Transverse colon (tissue), 4 donors: ENCODE data around the gene LIPA.

Source experiments
- CTCF ChIP-seq, 5 experiments: fragments of 200-600 bp in 3 of 5; fragments of 450-650 bp in 2 of 5; sonication (generic) in 3 of 5; IDR thresholded peaks; 1 replicate in 2 of 5; 2 replicates in 3 of 5; pipeline ENCODE4 v1.5.1; 2016 to 2017; ENCODE audit warnings: antibody characterized with exemption in 5 of 5, inconsistent platforms in 3 of 5, mild to moderate bottlenecking in 2 of 5, moderate library complexity in 1 of 5
- EP300 ChIP-seq: sonication (generic); formaldehyde crosslinking; IDR thresholded peaks from one replicate; pipeline ENCODE4 v1.6.1; 2017; ENCODE audit warnings: antibody characterized with exemption, low read depth
- POLR2A ChIP-seq: fragments of 450-650 bp; IDR thresholded peaks from one replicate; pipeline ENCODE4 v1.6.1; 2016; ENCODE audit warnings: antibody characterized with exemption, mild to moderate bottlenecking, moderate library complexity
- POLR2AphosphoS5 ChIP-seq, 3 donors: sonication (generic); formaldehyde crosslinking; IDR thresholded peaks; one replicate each; pipeline ENCODE4 v1.6.1; 2016; ENCODE audit warnings: antibody characterized with exemption in 3 of 3

- TF ChIP-seq CTCF (IDR thresholded peaks at IDR 0.05) (no peak), POLR2A (no peak), EP300 (no peak), POLR2AphosphoS5 (IDR thresholded peaks at IDR 0.05) (no peak)
Measured at GRCh38 chr10:89248990-89249389, 2.6 kb downstream of the LIPA start.
